ENCODE results near the gene FGF14.

FGF14 gene

GRCh38 chr13:101893021-101893420 lies 508.8 kb downstream of the FGF14 start:
- Histone ChIP-seq H3K4me3 (ENCODE audit: low read length) (no peak overlapping the region), H3K4me1 (ENCODE audit: control insufficient read depth, low read depth, low read length) (peaks cover 2% of the 10 kb centered on the region), H3K23ac (ENCODE audit: low read length) (no peak overlapping the region), H3K27me3 (ENCODE audit: insufficient read depth, low read length, poor library complexity) (no peaks in the 10 kb centered on the region), H3K4me2 (ENCODE audit: low read length) (no peak overlapping the region), H3K56ac (ENCODE audit: low read length) (no peak overlapping the region), H3K4ac (ENCODE audit: low read depth, low read length) (no peak overlapping the region), H3K79me1 (ENCODE audit: low read length) (no peaks in the 10 kb centered on the region), H3K79me2 (ENCODE audit: control insufficient read depth, insufficient read depth, low read length) (no peaks in the 10 kb centered on the region), H2AK5ac (ENCODE audit: low read length) (no peak overlapping the region), H2BK15ac (replicated peaks; ENCODE audit: low read depth) (no peak overlapping the region), H2BK120ac (ENCODE audit: low read depth, low read length) (no peak overlapping the region), H3K18ac (ENCODE audit: low read length) (no peak overlapping the region), H3K9ac (ENCODE audit: low read length) (no peak overlapping the region), H4K5ac (ENCODE audit: low read length) (no peak overlapping the region), H3K36me3 (ENCODE audit: control insufficient read depth, insufficient read depth, low read length) (no peaks in the 10 kb centered on the region), H4K8ac (ENCODE audit: low read depth, low read length) (no peak overlapping the region), H3K27ac (ENCODE audit: low read depth, low read length) (no peak overlapping the region), H2BK5ac (ENCODE audit: low read length) (no peak overlapping the region)
- no peak for DNase-seq
- no CpG with 5 or more reads among the region's 1 CpG for WGBS (ENCODE audit: extremely low coverage, insufficient coverage, low lambda C conversion rate)

- no peak overlapping the region for H3K9ac ChIP-seq (ENCODE audit: low read length)
- no peak overlapping the region for H2BK5ac ChIP-seq (ENCODE audit: low read length)
- H3K4me1 ChIP-seq (ENCODE audit: control insufficient read depth, low read depth, low read length): peaks cover 2% of the 10 kb centered on the region
- H4K5ac ChIP-seq (ENCODE audit: low read length): no peak overlapping the region
- H3K56ac ChIP-seq (ENCODE audit: low read length): no peak overlapping the region
- H3K79me2 ChIP-seq (ENCODE audit: control insufficient read depth, insufficient read depth, low read length): no peaks in the 10 kb centered on the region
- no peak overlapping the region for H2AK5ac ChIP-seq (ENCODE audit: low read length)
- no peak overlapping the region for H3K4me2 ChIP-seq (ENCODE audit: low read length)
- H3K23ac ChIP-seq (ENCODE audit: low read length): no peak overlapping the region
- no peak overlapping the region for H3K27ac ChIP-seq (ENCODE audit: low read depth, low read length)
- no peak overlapping the region for H2BK120ac ChIP-seq (ENCODE audit: low read depth, low read length)
- H3K27me3 ChIP-seq (ENCODE audit: insufficient read depth, low read length, poor library complexity): no peaks in the 10 kb centered on the region
- no peak overlapping the region for H3K4ac ChIP-seq (ENCODE audit: low read depth, low read length)
- no peaks in the 10 kb centered on the region for H3K36me3 ChIP-seq (ENCODE audit: control insufficient read depth, insufficient read depth, low read length)
- WGBS (ENCODE audit: extremely low coverage, insufficient coverage, low lambda C conversion rate): no CpG with 5 or more reads among the region's 1 CpG
- H2BK15ac ChIP-seq (replicated peaks; ENCODE audit: low read depth): no peak overlapping the region
- H3K18ac ChIP-seq (ENCODE audit: low read length): no peak overlapping the region
- no peak overlapping the region for H3K4me3 ChIP-seq (ENCODE audit: low read length)
- H4K8ac ChIP-seq (ENCODE audit: low read depth, low read length): no peak overlapping the region
- no peaks in the 10 kb centered on the region for H3K79me1 ChIP-seq (ENCODE audit: low read length)
- no peak for DNase-seq
Observed at GRCh38 chr13:101892296-101892695, 509.6 kb downstream of the FGF14 start.

- Histone ChIP-seq H3K27ac (ENCODE audit: low read depth, low read length) (no peak overlapping the region), H3K4me3 (ENCODE audit: low read length) (no peak overlapping the region), H3K27me3 (ENCODE audit: insufficient read depth, low read length, poor library complexity) (no peaks in the 10 kb centered on the region), H3K23ac (ENCODE audit: low read length) (no peak overlapping the region), H4K5ac (ENCODE audit: low read length) (no peak overlapping the region), H3K18ac (ENCODE audit: low read length) (no peak overlapping the region), H2AK5ac (ENCODE audit: low read length) (no peak overlapping the region), H4K8ac (ENCODE audit: low read depth, low read length) (no peak overlapping the region), H3K4me1 (ENCODE audit: control insufficient read depth, low read depth, low read length) (no peaks in the 10 kb centered on the region), H2BK120ac (ENCODE audit: low read depth, low read length) (no peak overlapping the region), H3K79me1 (ENCODE audit: low read length) (no peaks in the 10 kb centered on the region), H3K4me2 (ENCODE audit: low read length) (no peak overlapping the region), H3K56ac (ENCODE audit: low read length) (no peak overlapping the region), H3K36me3 (ENCODE audit: control insufficient read depth, insufficient read depth, low read length) (no peaks in the 10 kb centered on the region), H3K9ac (ENCODE audit: low read length) (no peak overlapping the region), H3K79me2 (ENCODE audit: control insufficient read depth, insufficient read depth, low read length) (no peaks in the 10 kb centered on the region), H2BK15ac (replicated peaks; ENCODE audit: low read depth) (no peak overlapping the region), H2BK5ac (ENCODE audit: low read length) (no peak overlapping the region), H3K4ac (ENCODE audit: low read depth, low read length) (no peak overlapping the region)
- no peak for DNase-seq
- WGBS (ENCODE audit: extremely low coverage, insufficient coverage, low lambda C conversion rate): no CpG with 5 or more reads among the region's 3 CpGs
Observed at GRCh38 chr13:101881593-101881992, 520.3 kb downstream of the FGF14 start.

- no peak overlapping the region for H4K5ac ChIP-seq (ENCODE audit: low read length)
- H2BK120ac ChIP-seq (ENCODE audit: low read depth, low read length): no peak overlapping the region
- no peaks in the 10 kb centered on the region for H3K36me3 ChIP-seq (ENCODE audit: control insufficient read depth, insufficient read depth, low read length)
- no peak for DNase-seq
- no peaks in the 10 kb centered on the region for H3K79me1 ChIP-seq (ENCODE audit: low read length)
- H3K4me3 ChIP-seq (ENCODE audit: low read length): no peak overlapping the region
- H3K56ac ChIP-seq (ENCODE audit: low read length): no peak overlapping the region
- no peak overlapping the region for H2AK5ac ChIP-seq (ENCODE audit: low read length)
- 100% methylated on average over 1 of the region's 4 CpGs for WGBS (ENCODE audit: extremely low coverage, insufficient coverage, low lambda C conversion rate)
- H3K4me1 ChIP-seq (ENCODE audit: control insufficient read depth, low read depth, low read length): no peaks in the 10 kb centered on the region
- no peak overlapping the region for H3K18ac ChIP-seq (ENCODE audit: low read length)
- H3K4me2 ChIP-seq (ENCODE audit: low read length): no peak overlapping the region
- H4K8ac ChIP-seq (ENCODE audit: low read depth, low read length): no peak overlapping the region
- H3K23ac ChIP-seq (ENCODE audit: low read length): no peak overlapping the region
- H3K9ac ChIP-seq (ENCODE audit: low read length): no peak overlapping the region
- no peak overlapping the region for H3K4ac ChIP-seq (ENCODE audit: low read depth, low read length)
- H3K27ac ChIP-seq (ENCODE audit: low read depth, low read length): no peak overlapping the region
- H3K79me2 ChIP-seq (ENCODE audit: control insufficient read depth, insufficient read depth, low read length): no peaks in the 10 kb centered on the region
- no peak overlapping the region for H2BK5ac ChIP-seq (ENCODE audit: low read length)
- H2BK15ac ChIP-seq (replicated peaks; ENCODE audit: low read depth): no peak overlapping the region
- no peaks in the 10 kb centered on the region for H3K27me3 ChIP-seq (ENCODE audit: insufficient read depth, low read length, poor library complexity)
Observed at GRCh38 chr13:101880581-101880980, 521.3 kb downstream of the FGF14 start.

GRCh38 chr13:101876951-101877350 lies 524.9 kb downstream of the FGF14 start:
- H3K79me2 ChIP-seq (ENCODE audit: control insufficient read depth, insufficient read depth, low read length): no peaks in the 10 kb centered on the region
- no peak overlapping the region for H2BK5ac ChIP-seq (ENCODE audit: low read length)
- no peak overlapping the region for H3K56ac ChIP-seq (ENCODE audit: low read length)
- H4K8ac ChIP-seq (ENCODE audit: low read depth, low read length): no peak overlapping the region
- no peak for DNase-seq
- no peak overlapping the region for H2BK120ac ChIP-seq (ENCODE audit: low read depth, low read length)
- H3K4me3 ChIP-seq (ENCODE audit: low read length): no peak overlapping the region
- no peak overlapping the region for H3K23ac ChIP-seq (ENCODE audit: low read length)
- H3K9ac ChIP-seq (ENCODE audit: low read length): no peak overlapping the region
- H3K79me1 ChIP-seq (ENCODE audit: low read length): no peaks in the 10 kb centered on the region
- H3K4ac ChIP-seq (ENCODE audit: low read depth, low read length): no peak overlapping the region
- no peaks in the 10 kb centered on the region for H3K36me3 ChIP-seq (ENCODE audit: control insufficient read depth, insufficient read depth, low read length)
- no peaks in the 10 kb centered on the region for H3K4me1 ChIP-seq (ENCODE audit: control insufficient read depth, low read depth, low read length)
- H3K27me3 ChIP-seq (ENCODE audit: insufficient read depth, low read length, poor library complexity): no peaks in the 10 kb centered on the region
- H3K18ac ChIP-seq (ENCODE audit: low read length): no peak overlapping the region
- WGBS (ENCODE audit: extremely low coverage, insufficient coverage, low lambda C conversion rate): no CpG with 5 or more reads among the region's 6 CpGs
- H2AK5ac ChIP-seq (ENCODE audit: low read length): no peak overlapping the region
- H3K4me2 ChIP-seq (ENCODE audit: low read length): no peak overlapping the region
- H4K5ac ChIP-seq (ENCODE audit: low read length): no peak overlapping the region
- H3K27ac ChIP-seq (ENCODE audit: low read depth, low read length): no peak overlapping the region
- H2BK15ac ChIP-seq (replicated peaks; ENCODE audit: low read depth): no peak overlapping the region

GRCh38 chr13:101875717-101876393 lies 526.0 kb downstream of the FGF14 start:
- H2BK5ac ChIP-seq (ENCODE audit: low read length): no peak overlapping the region
- H3K4ac ChIP-seq (ENCODE audit: low read depth, low read length): no peak overlapping the region
- H3K4me3 ChIP-seq (ENCODE audit: low read length): no peak overlapping the region
- H2BK15ac ChIP-seq (replicated peaks; ENCODE audit: low read depth): no peak overlapping the region
- no peak overlapping the region for H3K23ac ChIP-seq (ENCODE audit: low read length)
- H2AK5ac ChIP-seq (ENCODE audit: low read length): no peak overlapping the region
- H3K27me3 ChIP-seq (ENCODE audit: insufficient read depth, low read length, poor library complexity): no peaks in the 10 kb centered on the region
- no peak overlapping the region for H3K18ac ChIP-seq (ENCODE audit: low read length)
- no peaks in the 10 kb centered on the region for H3K36me3 ChIP-seq (ENCODE audit: control insufficient read depth, insufficient read depth, low read length)
- no peak overlapping the region for H4K5ac ChIP-seq (ENCODE audit: low read length)
- H4K8ac ChIP-seq (ENCODE audit: low read depth, low read length): no peak overlapping the region
- DNase-seq: peak; percentile 36
- H2BK120ac ChIP-seq (ENCODE audit: low read depth, low read length): no peak overlapping the region
- H3K9ac ChIP-seq (ENCODE audit: low read length): no peak overlapping the region
- no peaks in the 10 kb centered on the region for H3K4me1 ChIP-seq (ENCODE audit: control insufficient read depth, low read depth, low read length)
- H3K79me1 ChIP-seq (ENCODE audit: low read length): no peaks in the 10 kb centered on the region
- WGBS (ENCODE audit: extremely low coverage, insufficient coverage, low lambda C conversion rate): no CpG with 5 or more reads among the region's 7 CpGs
- no peak overlapping the region for H3K4me2 ChIP-seq (ENCODE audit: low read length)
- no peaks in the 10 kb centered on the region for H3K79me2 ChIP-seq (ENCODE audit: control insufficient read depth, insufficient read depth, low read length)
- no peak overlapping the region for H3K27ac ChIP-seq (ENCODE audit: low read depth, low read length)
- H3K56ac ChIP-seq (ENCODE audit: low read length): no peak overlapping the region
